ENCODE measurements around the gene SYT15.
"Not testable (repeated sequence)": the region's sequence is repeated elsewhere in the genome, so short reads cannot be mapped to it uniquely, and the experiment has no call there.

SYT15 gene

GRCh38 chr10:46556515-46557318 is 22.2 kb upstream of the SYT15 start, which contains the start of gene GPRIN2:
TSS of gene GPRIN2 (minus strand) at chr10:46556658. CDS start at chr10:46550736, 5,922 bp downstream.
- DNase-seq (ENCODE audit: low spot score) = no peak

GRCh38 chr10:46557319-46558121 is 21.4 kb upstream of the SYT15 start:
- DNase-seq (ENCODE audit: low spot score) = no peak

GRCh38 chr10:46558122-46558391 is 20.9 kb upstream of the SYT15 start:
- DNase-seq (ENCODE audit: low spot score) = no peak

GRCh38 chr10:46558392-46559185 is 20.3 kb upstream of the SYT15 start:
- no peak for DNase-seq (ENCODE audit: low spot score)

- DNase-seq (ENCODE audit: low spot score) = no peak
Measured at GRCh38 chr10:46559231-46559671, 19.7 kb upstream of the SYT15 start.

GRCh38 chr10:46560381-46560780 is 18.5 kb upstream of the SYT15 start:
- DNase-seq (ENCODE audit: low spot score) = no peak

- no peak for DNase-seq (ENCODE audit: low spot score)
Measured at GRCh38 chr10:46560952-46561351, 18.0 kb upstream of the SYT15 start.

GRCh38 chr10:46565591-46566332 is 13.2 kb upstream of the SYT15 start:
- peak; percentile 86 for DNase-seq (ENCODE audit: low spot score)

GRCh38 chr10:46567151-46567550 is 11.8 kb upstream of the SYT15 start:
- DNase-seq (ENCODE audit: low spot score) = not testable (repeated sequence)

GRCh38 chr10:46570655-46571054 is 8.3 kb upstream of the SYT15 start:
- not testable (repeated sequence) for DNase-seq (ENCODE audit: low spot score)

- DNase-seq (ENCODE audit: low spot score) = not testable (repeated sequence)
Measured at GRCh38 chr10:46572765-46573164, 6.2 kb upstream of the SYT15 start.

GRCh38 chr10:46573314-46573713 is 5.6 kb upstream of the SYT15 start:
- not testable (repeated sequence) for DNase-seq (ENCODE audit: low spot score)

GRCh38 chr10:46573884-46574283 is 5.0 kb upstream of the SYT15 start:
- DNase-seq (ENCODE audit: low spot score) = not testable (repeated sequence)

- DNase-seq (ENCODE audit: low spot score) = not testable (repeated sequence)
Measured at GRCh38 chr10:46577624-46578473, 1.1 kb upstream of the SYT15 start.

GRCh38 chr10:46579378-46579777 is 450 bp downstream of the SYT15 start:
- DNase-seq (ENCODE audit: low spot score) = not testable (repeated sequence)

GRCh38 chr10:46581997-46582396 is 3.1 kb downstream of the SYT15 start:
- not testable (repeated sequence) for DNase-seq (ENCODE audit: low spot score)

- not testable (repeated sequence) for DNase-seq (ENCODE audit: low spot score)
Measured at GRCh38 chr10:46582568-46582967, 3.6 kb downstream of the SYT15 start.

- DNase-seq (ENCODE audit: low spot score) = not testable (repeated sequence)
Measured at GRCh38 chr10:46584196-46584595, 5.3 kb downstream of the SYT15 start.

GRCh38 chr10:46585246-46585645 is 6.3 kb downstream of the SYT15 start:
- not testable (repeated sequence) for DNase-seq (ENCODE audit: low spot score)

GRCh38 chr10:46587546-46587945 is 8.6 kb downstream of the SYT15 start:
- DNase-seq (ENCODE audit: low spot score) = not testable (repeated sequence)

- DNase-seq (ENCODE audit: low spot score) = not testable (repeated sequence)
Measured at GRCh38 chr10:46588221-46588620, 9.3 kb downstream of the SYT15 start.

All from Ammon's horn (tissue), 1 donor.